Neural progenitor cell (in vitro differentiated cells): ENCODE results near the gene TRPC1. TPM values are rescaled to one million over a fixed set of nuclear protein-coding genes. Genes with fewer than 3 reads are reported as not detected.
"Not testable (repeated sequence)": the region's sequence is repeated elsewhere in the genome, so short reads cannot be mapped to it uniquely, and the experiment has no call there.

Experiments used
- DNase-seq: peaks from one replicate; pipeline ENCODE4 v3.0.0-alpha.2; 2016; ENCODE audit warnings: low spot score
- H2AFZ ChIP-seq: fragments of 200-600 bp; sonication (generic); replicated peaks from 2 replicates; pipeline ENCODE4 v1.6.1; 2016; ENCODE audit warnings: antibody characterized with exemption
- H3F3A ChIP-seq: fragments of 200-600 bp; sonication (generic); 2 replicates; pipeline ENCODE4 v1.6.1; 2016; ENCODE audit warnings: antibody characterized with exemption, low read depth
- H3K27ac ChIP-seq: fragments of 200-600 bp; sonication (generic); 2 replicates; pipeline ENCODE4 v1.5.1; 2016; ENCODE audit warnings: mild to moderate bottlenecking
- H3K27me3 ChIP-seq: fragments of 200-600 bp; sonication (generic); 2 replicates; pipeline ENCODE4 v1.6.1; 2016; ENCODE audit warnings: mild to moderate bottlenecking, moderate library complexity
- H3K36me3 ChIP-seq: fragments of 200-600 bp; sonication (generic); 2 replicates; pipeline ENCODE4 v1.5.1; 2016
- H3K4me1 ChIP-seq: fragments of 200-600 bp; sonication (generic); 2 replicates; pipeline ENCODE4 v1.6.1; 2016; ENCODE audit warnings: mixed run types
- H3K4me2 ChIP-seq: fragments of 200-600 bp; sonication (generic); 2 replicates; pipeline ENCODE4 v1.6.1; 2016
- H3K4me3 ChIP-seq: fragments of 200-600 bp; sonication (generic); 2 replicates; pipeline ENCODE4 v1.5.1; 2016
- H3K79me2 ChIP-seq: fragments of 200-600 bp; sonication (generic); 2 replicates; pipeline ENCODE4 v1.6.1; 2016; ENCODE audit warnings: low read depth
- H3K9ac ChIP-seq: fragments of 200-600 bp; sonication (generic); 2 replicates; pipeline ENCODE4 v1.6.1; 2016
- H3K9me3 ChIP-seq: fragments of 200-600 bp; sonication (generic); 2 replicates; pipeline ENCODE4 v1.5.1; 2016; ENCODE audit warnings: low read depth
- H4K20me1 ChIP-seq: fragments of 200-600 bp; sonication (generic); 2 replicates; pipeline ENCODE4 v1.6.1; 2016; ENCODE audit warnings: low read depth
- H3K27ac Mint-ChIP-seq: 3 replicates; pipeline ENCODE4 v1.8.0; 2021; ENCODE audit warnings: mixed read lengths
- H3K27me3 Mint-ChIP-seq: 2 replicates; pipeline ENCODE4 v1.8.0; 2022; ENCODE audit warnings: low read depth, mild to moderate bottlenecking, inconsistent platforms, moderate library complexity, mixed read lengths; ENCODE audit not compliant: insufficient read depth
- H3K36me3 Mint-ChIP-seq: 3 replicates; pipeline ENCODE4 v1.8.0; 2021; ENCODE audit warnings: mixed read lengths
- H3K4me1 Mint-ChIP-seq: 3 replicates; pipeline ENCODE4 v1.8.0; 2021; ENCODE audit warnings: mixed read lengths
- H3K4me3 Mint-ChIP-seq: 3 replicates; pipeline ENCODE4 v1.8.0; 2021; ENCODE audit warnings: mild to moderate bottlenecking, moderate library complexity, mixed read lengths
- H3K9me3 Mint-ChIP-seq: 3 replicates; pipeline ENCODE4 v1.8.0; 2020; ENCODE audit warnings: mixed read lengths
- CTCF ChIP-seq: fragments of 200-600 bp; sonication (generic); IDR thresholded peaks from 2 replicates; pipeline ENCODE4 v1.5.1; 2017; ENCODE audit warnings: antibody characterized with exemption, mild to moderate bottlenecking
- EZH2 ChIP-seq: fragments of 200-600 bp; sonication (generic); IDR thresholded peaks from 2 replicates; pipeline ENCODE4 v1.6.1; 2017; ENCODE audit warnings: antibody characterized with exemption, mild to moderate bottlenecking, moderate library complexity
- EZH2phosphoT487 ChIP-seq: fragments of 200-600 bp; sonication (generic); IDR thresholded peaks from 2 replicates; pipeline ENCODE4 v1.6.1; 2017; ENCODE audit warnings: antibody characterized with exemption
- total RNA-seq: library from RNA; depleted of rRNA; stranded (reverse); fragments of >200 nt; gene quantifications from 2 replicates; pipeline ENCODE4 v1.2.3, GENCODE V29; 2015; ENCODE audit warnings: low replicate concordance

Gene TRPC1
- total RNA-seq, 1 donor from 2014 or later = 36.4 TPM

- H3K27ac ChIP-seq = no peak overlapping the region
- no peak overlapping the region for H3K4me2 ChIP-seq
- H3F3A ChIP-seq = no peaks in the 10 kb centered on the region
- H3K9ac ChIP-seq = no peak overlapping the region
- H3K36me3 ChIP-seq = peaks cover 17% of the 10 kb centered on the region
- DNase-seq = no peak
- peaks cover 3% of the 10 kb centered on the region for H3K9me3 Mint-ChIP-seq
- peaks cover 25% of the 10 kb centered on the region for H3K36me3 Mint-ChIP-seq
- no peak overlapping the region for H3K4me3 Mint-ChIP-seq
- H3K27me3 Mint-ChIP-seq = no peaks in the 10 kb centered on the region
- H3K27me3 ChIP-seq = no peaks in the 10 kb centered on the region
- no peak overlapping the region for H2AFZ ChIP-seq
- no peak overlapping the region for H3K4me3 ChIP-seq
- no peak for TF ChIP-seq CTCF
- no peak for TF ChIP-seq EZH2phosphoT487
- no peak for TF ChIP-seq EZH2
- H3K27ac Mint-ChIP-seq = no peak overlapping the region
- no peaks in the 10 kb centered on the region for H3K4me1 ChIP-seq
- no peaks in the 10 kb centered on the region for H4K20me1 ChIP-seq
- no peaks in the 10 kb centered on the region for H3K4me1 Mint-ChIP-seq
- H3K79me2 ChIP-seq = peaks cover 9% of the 10 kb centered on the region
- H3K9me3 ChIP-seq = no peaks in the 10 kb centered on the region
Measured at GRCh38 chr3:142746646-142747045, 22.8 kb downstream of the TRPC1 start.

- H4K20me1 ChIP-seq, H3K4me3 Mint-ChIP-seq, H3K27ac Mint-ChIP-seq, H3K9me3 Mint-ChIP-seq, H2AFZ ChIP-seq, H3K79me2 ChIP-seq, H3K4me1 Mint-ChIP-seq, H3K27ac ChIP-seq, DNase-seq, H3K4me3 ChIP-seq, H3K4me1 ChIP-seq, H3K27me3 Mint-ChIP-seq, H3K9me3 ChIP-seq, H3K9ac ChIP-seq, H3F3A ChIP-seq, H3K27me3 ChIP-seq, H3K4me2 ChIP-seq: not testable (repeated sequence)
- peaks cover 27% of the 10 kb centered on the region for H3K36me3 Mint-ChIP-seq
- peaks cover 17% of the 10 kb centered on the region for H3K36me3 ChIP-seq
Measured at GRCh38 chr3:142750531-142750930, 26.7 kb downstream of the TRPC1 start.

GRCh38 chr3:142752605-142753004 lies 28.8 kb downstream of the TRPC1 start:
- not testable (repeated sequence) for H3K9me3 Mint-ChIP-seq, H3K4me1 Mint-ChIP-seq, H3K4me1 ChIP-seq, H2AFZ ChIP-seq, H3K27ac ChIP-seq, H3K27me3 Mint-ChIP-seq, H3K9ac ChIP-seq, H3F3A ChIP-seq, H3K27me3 ChIP-seq, H4K20me1 ChIP-seq, H3K79me2 ChIP-seq, DNase-seq, H3K9me3 ChIP-seq, H3K4me2 ChIP-seq, H3K4me3 ChIP-seq, H3K4me3 Mint-ChIP-seq, H3K27ac Mint-ChIP-seq
- H3K36me3 ChIP-seq = peaks cover 17% of the 10 kb centered on the region
- peaks cover 37% of the 10 kb centered on the region for H3K36me3 Mint-ChIP-seq

GRCh38 chr3:142754494-142754893 lies 30.7 kb downstream of the TRPC1 start:
- no peak overlapping the region for H3K4me3 Mint-ChIP-seq
- no peak for TF ChIP-seq EZH2
- no peak for TF ChIP-seq EZH2phosphoT487
- no peak for TF ChIP-seq CTCF
- no peak overlapping the region for H3K27ac Mint-ChIP-seq
- H3F3A ChIP-seq = no peaks in the 10 kb centered on the region
- peaks cover 7% of the 10 kb centered on the region for H3K9me3 Mint-ChIP-seq
- H3K9ac ChIP-seq = no peak overlapping the region
- H3K27me3 Mint-ChIP-seq = no peaks in the 10 kb centered on the region
- no peaks in the 10 kb centered on the region for H3K4me1 Mint-ChIP-seq
- H3K27me3 ChIP-seq = no peaks in the 10 kb centered on the region
- H3K9me3 ChIP-seq = peaks cover 8% of the 10 kb centered on the region
- H2AFZ ChIP-seq = no peak overlapping the region
- H3K4me1 ChIP-seq = no peaks in the 10 kb centered on the region
- peaks cover 36% of the 10 kb centered on the region for H3K36me3 Mint-ChIP-seq
- no peaks in the 10 kb centered on the region for H4K20me1 ChIP-seq
- no peak overlapping the region for H3K4me3 ChIP-seq
- H3K4me2 ChIP-seq = no peak overlapping the region
- H3K79me2 ChIP-seq = peaks cover 8% of the 10 kb centered on the region
- peaks cover 2% of the 10 kb centered on the region for H3K36me3 ChIP-seq
- H3K27ac ChIP-seq = no peak overlapping the region
- no peak for DNase-seq
